Heart right ventricle (tissue), 16 donors: Measurements from ENCODE around the gene SHFL. TPM values are rescaled to one million over a fixed set of nuclear protein-coding genes. Genes with fewer than 3 reads are reported as not detected.

Source experiments
- ATAC-seq, 8 donors: fragments of 200-7000 bp; cut with Tn5 transposase; one replicate each; pipeline ENCODE4 v1.9.1; 2020; ENCODE audit warnings: mild to moderate bottlenecking in 8 of 8, moderate library complexity in 8 of 8, moderate number of reproducible peaks in 1 of 8
- DNase-seq, 2 donors: peaks; one replicate each; pipeline ENCODE4 v3.0.0-alpha.2; 2020
- H3K27ac ChIP-seq, 10 donors: fragments of 200-600 bp; sonication (generic) in 2 of 10; one replicate each; pipeline versions ENCODE4 v1.5.0 to v1.8.0; 2020 to 2022; ENCODE audit warnings: mild to moderate bottlenecking in 3 of 10
- H3K27me3 ChIP-seq, 7 donors: fragments of 200-600 bp; one replicate each; pipeline ENCODE4 v1.8.0; 2021 to 2022; ENCODE audit warnings: mild to moderate bottlenecking in 2 of 7
- H3K36me3 ChIP-seq, 9 donors: fragments of 200-600 bp; sonication (generic) in 1 of 9; one replicate each; pipeline versions ENCODE4 v1.5.0 to v1.8.0; 2020 to 2022; ENCODE audit warnings: mild to moderate bottlenecking in 2 of 9
- H3K4me1 ChIP-seq, 9 donors: fragments of 200-600 bp; sonication (generic) in 1 of 9; one replicate each; pipeline versions ENCODE4 v1.5.0 to v1.8.0; 2020 to 2022; ENCODE audit warnings: mild to moderate bottlenecking in 4 of 9
- H3K4me3 ChIP-seq, 10 donors: fragments of 200-600 bp; sonication (generic) in 2 of 10; one replicate each; pipeline versions ENCODE4 v1.5.0 to v1.8.0; 2020 to 2022; ENCODE audit warnings: mild to moderate bottlenecking in 7 of 10, moderate library complexity in 2 of 10
- H3K9me3 ChIP-seq, 11 donors: fragments of 200-600 bp in 10 of 11; sonication (generic) in 2 of 11; one replicate each; pipeline versions ENCODE4 v1.5.0 to v1.8.0; 2013 to 2022; ENCODE audit warnings: mild to moderate bottlenecking in 2 of 11, control low read depth in 1 of 11, moderate library complexity in 1 of 11
- WGBS, 2 donors: extraction: QIAGEN DNeasy Blood & Tissue Kit; methylation state at CpG; one replicate each; pipeline ENCODE4 v1.1.7; 2013; ENCODE audit warnings: inconsistent platforms in 1 of 2; 5-methylcytosine and 5-hydroxymethylcytosine counted together
- intact Hi-C, 10 donors: fragments of 100-400 bp; cut with DNase I; formaldehyde crosslinking; loops; one replicate each; pipeline versions ENCODE4 v1.11.1 to v1.14.2; 2022
- polyA plus RNA-seq, 2 donors: library from polyadenylated mRNA; stranded (reverse); fragments of 200-250 nt; gene quantifications; one replicate each; pipeline ENCODE4 v1.2.3, GENCODE V29; 2013
- total RNA-seq, 10 donors: library from RNA; stranded (reverse); fragmentation: NEBNext Ultra II Directional in 3 of 10; extraction: Animal tissue kit (Norgen Biotek cat#: 25700) in 3 of 10; gene quantifications; one replicate each; pipeline versions ENCODE4 v1.2.1 to v1.2.4, GENCODE V29; 2021 to 2023
- TF ChIP-seq, protein P1 (sequence below), 9 donors: fragments of 200-600 bp; sonication (generic) in 2 of 9; IDR thresholded peaks; one replicate each; pipeline versions ENCODE4 v1.5.0 to v1.8.0; 2021 to 2022; ENCODE audit warnings: antibody characterized with exemption in 9 of 9, mild to moderate bottlenecking in 5 of 9, moderate library complexity in 1 of 9
- donor health status: Arrhythmogenic right ventricular cardiomyopathy.
- donor health status: ischemic (EF 13 %, LVEDD 7.1; RV severe dilation, severe dysfunction).
- donor health status: healthy with polysubstance abuse.
- donor health status: DM: no; HTN: yes; CAD: no.
- donor health status: DM: no; HTN: no; CAD: no.
- donor health status: ischemic (EF 25% LVEDD 6.9; RV normal size, moderate dysfunction).
- donor health status: ischemic (EF 25% LVEDD 5.7; RV mildly dilated, moderate dysfunction).
- donor health status: healthy.
- donor health status: DM: yes; HTN: yes; CAD: no.
- donor health status: Ischemic cardiomyopathy.
- donor health status: ischemic (EF 35%, LVEDD 5.7; RV mildly dilated, moderate dysfunction).
- donor health status: nonischemic (EF 11% LVEDD 7.7; RV severe dilation, severe dysfunction).
- donor health status: DM: yes; HTN: yes; CAD: no.
- donor health status: PGD.
- donor health status: ischemic (EF 29% LVEDD 5.4; RV normal size, mild dysfunction).
- donor health status: nonischemic (EF 23%, LVEDD 6.1; RV moderate dilation, normal function).

The SHFL gene
- total and polyA plus RNA-seq, 12 donors, result 4.0 to 30.2 (median 10.2) TPM

DNA sequence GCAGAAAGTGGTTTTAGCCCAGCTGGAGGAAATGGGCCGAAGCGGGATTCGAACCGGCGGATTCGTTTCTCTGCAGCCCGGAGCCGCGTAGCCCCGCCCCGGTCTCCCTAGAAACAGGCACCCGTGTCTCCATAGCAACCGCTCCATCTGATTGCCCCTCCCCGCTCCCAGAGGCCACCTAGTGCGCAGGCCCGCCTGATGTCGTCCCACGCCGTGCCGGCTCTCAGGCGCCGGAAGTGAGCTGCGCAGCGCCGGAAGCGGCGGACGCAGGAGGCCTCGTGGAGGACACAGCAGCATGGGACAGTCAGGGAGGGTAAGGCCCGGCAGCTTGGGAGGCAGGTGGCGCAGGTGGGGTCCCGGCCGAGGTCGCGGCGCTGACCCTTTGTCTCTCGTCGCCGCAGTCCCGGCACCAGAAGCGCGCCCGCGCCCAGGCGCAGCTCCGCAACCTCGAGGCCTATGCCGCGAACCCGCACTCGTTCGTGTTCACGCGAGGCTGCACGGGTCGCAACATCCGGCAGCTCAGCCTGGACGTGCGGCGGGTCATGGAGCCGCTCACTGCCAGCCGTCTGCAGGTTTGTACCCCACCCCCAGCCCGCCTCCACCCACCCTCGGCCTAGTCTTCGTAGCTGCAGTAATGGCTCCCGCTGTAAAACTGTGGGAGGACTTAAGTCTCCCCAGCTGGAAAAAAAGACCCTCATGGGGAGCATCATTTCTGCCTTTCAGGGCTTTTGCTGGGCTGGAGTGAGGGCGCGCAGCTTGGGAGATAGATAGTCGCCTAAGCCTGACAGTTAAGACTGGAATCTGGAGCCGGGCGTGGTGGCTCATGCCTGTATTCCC, 20.2 kb downstream of the SHFL start, which contains the start of gene PPAN:
Gene PPAN, plus strand, starts transcription at position 263 of the 837 bp plus-strand sequence. Its CDS starts 33 bp downstream, at position 296.
- DNase-seq, result peak; percentile 97 to 99
- peaks cover 4 to 42% (median 29%) of the 10 kb centered on the region in 9 donors for H3K36me3 ChIP-seq
- 1 to 2% methylated on average over 71 of the region's 71 CpGs for WGBS, 2 donors
- H3K27ac ChIP-seq, result peak within 1 kb of the TSS in 9 of 10 donors; percentile 69 to 88 (median 85)
- H3K9me3 ChIP-seq, result no peaks in the 10 kb centered on the region
- H3K4me1 ChIP-seq, result peaks cover 5 to 52% (median 15%) of the 10 kb centered on the region in 9 donors
- intact Hi-C loops, result loop anchor here in 3 of 10 donors (1.0 to 5.0 kb wide), 2 partner anchors 13 to 146 kb away; partner anchors contain the start of genes MRPL4 (in 2 of the 3) and EIF3G (in 1 of the 3)
- TF ChIP-seq, protein P1, sequence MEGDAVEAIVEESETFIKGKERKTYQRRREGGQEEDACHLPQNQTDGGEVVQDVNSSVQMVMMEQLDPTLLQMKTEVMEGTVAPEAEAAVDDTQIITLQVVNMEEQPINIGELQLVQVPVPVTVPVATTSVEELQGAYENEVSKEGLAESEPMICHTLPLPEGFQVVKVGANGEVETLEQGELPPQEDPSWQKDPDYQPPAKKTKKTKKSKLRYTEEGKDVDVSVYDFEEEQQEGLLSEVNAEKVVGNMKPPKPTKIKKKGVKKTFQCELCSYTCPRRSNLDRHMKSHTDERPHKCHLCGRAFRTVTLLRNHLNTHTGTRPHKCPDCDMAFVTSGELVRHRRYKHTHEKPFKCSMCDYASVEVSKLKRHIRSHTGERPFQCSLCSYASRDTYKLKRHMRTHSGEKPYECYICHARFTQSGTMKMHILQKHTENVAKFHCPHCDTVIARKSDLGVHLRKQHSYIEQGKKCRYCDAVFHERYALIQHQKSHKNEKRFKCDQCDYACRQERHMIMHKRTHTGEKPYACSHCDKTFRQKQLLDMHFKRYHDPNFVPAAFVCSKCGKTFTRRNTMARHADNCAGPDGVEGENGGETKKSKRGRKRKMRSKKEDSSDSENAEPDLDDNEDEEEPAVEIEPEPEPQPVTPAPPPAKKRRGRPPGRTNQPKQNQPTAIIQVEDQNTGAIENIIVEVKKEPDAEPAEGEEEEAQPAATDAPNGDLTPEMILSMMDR (IDR thresholded peaks at IDR 0.05), result peak in 2 of 9 donors; percentile 5 to 18
- peak; percentile 96 to 99 (median 98) for ATAC-seq
- H3K27me3 ChIP-seq, result no peaks in the 10 kb centered on the region
- H3K4me3 ChIP-seq, result peak within 1 kb of the TSS; percentile 54 to 87 (median 79)

DNA sequence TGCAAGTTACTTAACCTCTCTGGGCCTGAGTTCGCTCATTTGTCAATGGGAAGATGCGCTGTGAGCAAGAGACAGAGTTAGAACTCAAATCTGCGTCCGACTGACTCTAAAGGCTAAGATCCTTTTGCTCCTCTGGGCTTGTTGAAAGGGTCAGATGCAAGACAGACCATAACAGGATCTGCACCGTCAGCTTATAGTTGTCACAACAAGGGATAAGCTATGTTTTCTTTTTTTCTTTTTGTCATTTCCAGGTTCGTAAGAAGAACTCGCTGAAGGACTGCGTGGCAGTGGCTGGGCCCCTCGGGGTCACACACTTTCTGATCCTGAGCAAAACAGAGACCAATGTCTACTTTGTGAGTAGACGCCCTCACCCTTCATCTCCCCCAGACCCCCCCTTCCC, 21.1 kb downstream of the SHFL start:
- Histone ChIP-seq H3K27ac (peak overlapping the region in 3 of 10 donors; percentile 85 to 88 (median 85)), H3K27me3 (no peaks in the 10 kb centered on the region), H3K4me1 (peaks cover 5 to 53% (median 15%) of the 10 kb centered on the region in 9 donors), H3K36me3 (peaks cover 4 to 49% (median 29%) of the 10 kb centered on the region in 9 donors), H3K4me3 (peak overlapping the region; percentile 54 to 87 (median 79)), H3K9me3 (no peaks in the 10 kb centered on the region)
- no peak for ATAC-seq
- TF ChIP-seq, protein P1 (IDR thresholded peaks at IDR 0.05), result no peak
- intact Hi-C loops, result loop anchor here in 2 of 10 donors (5.0 kb wide), 1 partner anchor 145 kb away; the partner anchor contains the start of gene MRPL4 (in 2 of the 2)
- WGBS, 2 donors, result 79 to 81% methylated on average over 10 of the region's 10 CpGs
- no peak for DNase-seq

DNA sequence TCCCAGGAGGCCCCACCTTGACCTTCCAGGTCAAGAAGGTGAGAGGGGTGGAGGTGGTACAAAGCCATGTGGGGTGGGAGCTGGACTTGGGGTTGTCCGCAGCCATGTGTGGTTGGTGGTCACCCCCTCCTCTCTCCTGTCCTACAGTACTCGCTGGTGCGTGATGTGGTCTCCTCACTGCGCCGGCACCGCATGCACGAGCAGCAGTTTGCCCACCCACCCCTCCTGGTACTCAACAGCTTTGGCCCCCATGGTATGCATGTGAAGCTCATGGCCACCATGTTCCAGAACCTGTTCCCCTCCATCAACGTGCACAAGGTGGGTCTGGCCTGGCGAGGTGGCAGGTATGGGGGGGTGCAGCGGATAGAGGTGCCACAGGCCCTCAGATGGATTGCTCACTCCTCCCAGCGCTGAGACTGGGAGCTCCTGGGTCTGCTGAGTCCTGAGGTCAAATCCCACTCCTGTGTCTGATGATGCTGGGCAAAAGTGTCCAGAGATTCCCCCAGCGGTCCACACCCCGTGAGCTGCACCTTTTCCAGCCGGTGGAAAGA, 21.8 kb downstream of the SHFL start:
- no peaks in the 10 kb centered on the region for H3K27me3 ChIP-seq
- intact Hi-C loops, result loop anchor here in 2 of 10 donors (5.0 kb wide), 1 partner anchor 144 kb away; the partner anchor contains the start of gene MRPL4 (in 2 of the 2)
- H3K36me3 ChIP-seq, result peaks cover 4 to 49% (median 29%) of the 10 kb centered on the region in 9 donors
- DNase-seq, result no peak
- TF ChIP-seq, protein P1 (IDR thresholded peaks at IDR 0.05), result no peak
- no peak for ATAC-seq
- H3K4me3 ChIP-seq, result no peak overlapping the region
- no peaks in the 10 kb centered on the region for H3K9me3 ChIP-seq
- H3K4me1 ChIP-seq, result peaks cover 5 to 53% (median 15%) of the 10 kb centered on the region in 9 donors
- no peak overlapping the region for H3K27ac ChIP-seq
- 93 to 97% methylated on average over 14 of the region's 14 CpGs for WGBS, 2 donors

DNA sequence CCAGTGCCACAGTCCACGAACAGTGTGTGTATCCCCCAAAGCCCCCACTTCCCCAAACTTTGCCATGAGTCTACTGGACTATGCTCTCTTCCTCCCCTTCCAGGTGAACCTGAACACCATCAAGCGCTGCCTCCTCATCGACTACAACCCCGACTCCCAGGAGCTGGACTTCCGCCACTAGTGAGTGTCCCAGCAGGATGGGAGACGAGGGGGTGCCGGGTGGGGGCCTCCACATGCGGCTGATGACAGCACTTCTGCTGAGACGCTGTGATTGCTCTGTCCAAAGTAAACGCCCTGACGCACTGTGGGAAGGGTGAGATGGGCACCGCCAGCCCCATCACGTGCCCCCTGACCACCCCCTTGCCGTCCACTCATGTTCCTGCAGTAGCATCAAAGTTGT, 23.4 kb downstream of the SHFL start:
- H3K4me3 ChIP-seq, result no peak overlapping the region
- H3K9me3 ChIP-seq, result no peaks in the 10 kb centered on the region
- intact Hi-C loops, result loop anchor here in 2 of 10 donors (5.0 kb wide), 1 partner anchor 143 kb away; the partner anchor contains the start of gene MRPL4 (in 2 of the 2)
- 91 to 94% methylated on average over 14 of the region's 14 CpGs for WGBS, 2 donors
- no peak overlapping the region for H3K27ac ChIP-seq
- no peaks in the 10 kb centered on the region for H3K27me3 ChIP-seq
- H3K36me3 ChIP-seq, result peaks cover 4 to 59% (median 30%) of the 10 kb centered on the region in 9 donors
- H3K4me1 ChIP-seq, result peaks cover 5 to 63% (median 19%) of the 10 kb centered on the region in 9 donors
- TF ChIP-seq, protein P1 (IDR thresholded peaks at IDR 0.05), result no peak
- no peak for DNase-seq
- no peak for ATAC-seq
